ENCODE results near the gene LMOD1.

The LMOD1 gene

DNA sequence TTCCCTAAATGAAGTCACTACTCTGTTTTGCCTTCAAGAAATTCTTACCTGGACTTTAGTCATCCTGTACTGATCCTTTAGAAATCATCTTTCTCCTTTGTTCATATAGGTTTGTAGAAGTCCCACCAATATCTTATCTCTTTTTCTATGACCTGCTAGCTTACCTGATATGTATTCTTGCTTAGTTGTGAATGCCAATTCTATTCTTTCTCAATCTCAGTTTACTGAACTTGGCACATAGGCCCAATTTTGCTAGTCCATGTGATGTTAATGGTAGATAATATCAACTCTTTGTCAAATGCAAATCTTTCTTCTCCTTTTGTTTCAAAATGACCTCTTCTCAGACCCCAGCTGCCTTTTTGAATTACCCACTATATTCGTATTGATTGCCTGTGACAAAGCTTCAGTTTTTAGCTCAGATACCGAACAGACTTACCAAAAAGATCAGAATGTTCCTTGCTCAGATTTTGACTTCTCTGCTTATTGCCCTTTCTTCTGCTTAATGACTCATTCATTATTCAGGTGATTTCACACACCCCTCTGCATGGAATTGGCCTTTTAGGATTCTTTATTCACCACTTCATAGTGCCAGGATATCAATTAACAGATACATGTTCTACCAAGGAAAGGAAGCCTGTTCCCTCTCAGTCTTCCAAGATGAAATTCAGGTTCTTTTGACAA is 96.8 kb downstream of the LMOD1 start:
- TF ChIP-seq CREB1 (IDR thresholded peaks at IDR 0.05; ENCODE audit: low read depth): no peak
- no peak for TF ChIP-seq RAD21 (IDR thresholded peaks at IDR 0.05; ENCODE audit: low read depth)
- TF ChIP-seq FOXM1 (IDR thresholded peaks at IDR 0.05; ENCODE audit: borderline replicate concordance, low read depth): no peak
- TF ChIP-seq YY1 (IDR thresholded peaks at IDR 0.05; ENCODE audit: low read depth): no peak
- no peak for TF ChIP-seq EGR1 (IDR thresholded peaks at IDR 0.05)
- TF ChIP-seq, protein P1, sequence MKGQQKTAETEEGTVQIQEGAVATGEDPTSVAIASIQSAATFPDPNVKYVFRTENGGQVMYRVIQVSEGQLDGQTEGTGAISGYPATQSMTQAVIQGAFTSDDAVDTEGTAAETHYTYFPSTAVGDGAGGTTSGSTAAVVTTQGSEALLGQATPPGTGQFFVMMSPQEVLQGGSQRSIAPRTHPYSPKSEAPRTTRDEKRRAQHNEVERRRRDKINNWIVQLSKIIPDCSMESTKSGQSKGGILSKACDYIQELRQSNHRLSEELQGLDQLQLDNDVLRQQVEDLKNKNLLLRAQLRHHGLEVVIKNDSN (IDR thresholded peaks at IDR 0.05): no peak
- TF ChIP-seq, protein P2, sequence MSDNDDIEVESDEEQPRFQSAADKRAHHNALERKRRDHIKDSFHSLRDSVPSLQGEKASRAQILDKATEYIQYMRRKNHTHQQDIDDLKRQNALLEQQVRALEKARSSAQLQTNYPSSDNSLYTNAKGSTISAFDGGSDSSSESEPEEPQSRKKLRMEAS (IDR thresholded peaks at IDR 0.05): no peak
- no peak for TF ChIP-seq TCF12 (IDR thresholded peaks at IDR 0.05; ENCODE audit: low read depth)
- no peak for TF ChIP-seq EP300 (IDR thresholded peaks at IDR 0.05; ENCODE audit: borderline replicate concordance)
- TF ChIP-seq TAF1 (IDR thresholded peaks at IDR 0.05; ENCODE audit: low read depth): no peak
- TF ChIP-seq, protein P3, sequence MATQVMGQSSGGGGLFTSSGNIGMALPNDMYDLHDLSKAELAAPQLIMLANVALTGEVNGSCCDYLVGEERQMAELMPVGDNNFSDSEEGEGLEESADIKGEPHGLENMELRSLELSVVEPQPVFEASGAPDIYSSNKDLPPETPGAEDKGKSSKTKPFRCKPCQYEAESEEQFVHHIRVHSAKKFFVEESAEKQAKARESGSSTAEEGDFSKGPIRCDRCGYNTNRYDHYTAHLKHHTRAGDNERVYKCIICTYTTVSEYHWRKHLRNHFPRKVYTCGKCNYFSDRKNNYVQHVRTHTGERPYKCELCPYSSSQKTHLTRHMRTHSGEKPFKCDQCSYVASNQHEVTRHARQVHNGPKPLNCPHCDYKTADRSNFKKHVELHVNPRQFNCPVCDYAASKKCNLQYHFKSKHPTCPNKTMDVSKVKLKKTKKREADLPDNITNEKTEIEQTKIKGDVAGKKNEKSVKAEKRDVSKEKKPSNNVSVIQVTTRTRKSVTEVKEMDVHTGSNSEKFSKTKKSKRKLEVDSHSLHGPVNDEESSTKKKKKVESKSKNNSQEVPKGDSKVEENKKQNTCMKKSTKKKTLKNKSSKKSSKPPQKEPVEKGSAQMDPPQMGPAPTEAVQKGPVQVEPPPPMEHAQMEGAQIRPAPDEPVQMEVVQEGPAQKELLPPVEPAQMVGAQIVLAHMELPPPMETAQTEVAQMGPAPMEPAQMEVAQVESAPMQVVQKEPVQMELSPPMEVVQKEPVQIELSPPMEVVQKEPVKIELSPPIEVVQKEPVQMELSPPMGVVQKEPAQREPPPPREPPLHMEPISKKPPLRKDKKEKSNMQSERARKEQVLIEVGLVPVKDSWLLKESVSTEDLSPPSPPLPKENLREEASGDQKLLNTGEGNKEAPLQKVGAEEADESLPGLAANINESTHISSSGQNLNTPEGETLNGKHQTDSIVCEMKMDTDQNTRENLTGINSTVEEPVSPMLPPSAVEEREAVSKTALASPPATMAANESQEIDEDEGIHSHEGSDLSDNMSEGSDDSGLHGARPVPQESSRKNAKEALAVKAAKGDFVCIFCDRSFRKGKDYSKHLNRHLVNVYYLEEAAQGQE (IDR thresholded peaks at IDR 0.05; ENCODE audit: low read depth): no peak
- TF ChIP-seq NFIC (IDR thresholded peaks at IDR 0.05): no peak
- TF ChIP-seq ZBTB7A (IDR thresholded peaks at IDR 0.05; ENCODE audit: low read depth): no peak
- TF ChIP-seq CEBPB (IDR thresholded peaks at IDR 0.05): no peak
- TF ChIP-seq TEAD4 (IDR thresholded peaks at IDR 0.05): no peak

DNA sequence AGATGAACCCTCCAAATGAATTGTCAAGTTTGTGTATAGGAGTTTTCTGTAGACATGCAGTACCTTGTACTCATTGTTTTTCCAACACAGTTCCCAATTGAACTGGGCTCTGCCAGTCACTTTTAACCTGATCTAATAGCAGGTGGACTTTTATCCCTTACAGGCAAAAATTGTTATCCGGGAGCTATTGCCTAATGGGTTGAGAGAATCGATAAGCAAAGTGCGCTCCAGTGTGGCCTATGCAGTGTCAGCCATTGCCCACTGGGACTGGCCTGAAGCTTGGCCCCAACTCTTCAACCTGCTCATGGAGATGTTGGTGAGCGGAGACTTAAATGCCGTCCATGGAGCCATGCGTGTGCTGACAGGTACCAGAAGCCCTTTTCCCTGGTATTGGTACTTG is 98.1 kb downstream of the LMOD1 start:
- no peak for TF ChIP-seq EP300 (IDR thresholded peaks at IDR 0.05; ENCODE audit: borderline replicate concordance)
- no peak for TF ChIP-seq YY1 (IDR thresholded peaks at IDR 0.05; ENCODE audit: low read depth)
- no peak for TF ChIP-seq FOXM1 (IDR thresholded peaks at IDR 0.05; ENCODE audit: borderline replicate concordance, low read depth)
- TF ChIP-seq ZBTB7A (IDR thresholded peaks at IDR 0.05; ENCODE audit: low read depth): no peak
- no peak for TF ChIP-seq EGR1 (IDR thresholded peaks at IDR 0.05)
- no peak for TF ChIP-seq NFIC (IDR thresholded peaks at IDR 0.05)
- TF ChIP-seq, protein P1 (IDR thresholded peaks at IDR 0.05): no peak
- no peak for TF ChIP-seq CREB1 (IDR thresholded peaks at IDR 0.05; ENCODE audit: low read depth)
- TF ChIP-seq, protein P3 (IDR thresholded peaks at IDR 0.05; ENCODE audit: low read depth): no peak
- TF ChIP-seq CEBPB (IDR thresholded peaks at IDR 0.05): no peak
- no peak for TF ChIP-seq RAD21 (IDR thresholded peaks at IDR 0.05; ENCODE audit: low read depth)
- TF ChIP-seq, protein P2 (IDR thresholded peaks at IDR 0.05): no peak
- no peak for TF ChIP-seq TCF12 (IDR thresholded peaks at IDR 0.05; ENCODE audit: low read depth)
- no peak for TF ChIP-seq TAF1 (IDR thresholded peaks at IDR 0.05; ENCODE audit: low read depth)
- no peak for TF ChIP-seq TEAD4 (IDR thresholded peaks at IDR 0.05)

DNA sequence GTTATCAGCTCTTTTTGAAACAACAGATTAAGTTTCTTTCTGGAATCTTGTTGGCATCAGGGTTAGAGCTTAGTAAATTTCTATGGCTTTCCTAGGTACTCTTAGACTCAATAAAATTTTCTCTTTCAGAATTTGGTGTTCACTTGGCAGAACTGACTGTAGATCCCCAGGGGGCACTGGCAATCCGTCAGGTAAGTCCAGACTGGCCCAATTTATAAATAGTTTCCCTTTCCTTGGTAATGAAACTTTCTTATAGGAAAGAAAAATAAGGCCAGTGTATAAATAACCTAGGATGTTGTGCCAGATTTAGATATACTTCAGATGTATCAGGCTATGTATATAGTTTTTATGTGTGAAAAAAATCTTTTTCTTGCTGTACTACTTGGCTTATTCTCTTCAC is 99.2 kb downstream of the LMOD1 start:
- no peak for TF ChIP-seq TCF12 (IDR thresholded peaks at IDR 0.05; ENCODE audit: low read depth)
- TF ChIP-seq FOXM1 (IDR thresholded peaks at IDR 0.05; ENCODE audit: borderline replicate concordance, low read depth): no peak
- TF ChIP-seq NFIC (IDR thresholded peaks at IDR 0.05): no peak
- no peak for TF ChIP-seq TAF1 (IDR thresholded peaks at IDR 0.05; ENCODE audit: low read depth)

Measured in Ishikawa (cell line).